Osteocyte (in vitro differentiated cells): Measurements from ENCODE around the gene AREL1. TPM values are rescaled to one million over a fixed set of nuclear protein-coding genes. Genes with fewer than 3 reads are reported as not detected.

ENCODE experiments used
- DNase-seq: peaks from one replicate; pipeline ENCODE4 v3.0.0; 2021; ENCODE audit warnings: mixed read lengths; ENCODE audit not compliant: unreplicated experiment; ENCODE audit errors: extremely low spot score
- H3K27ac Mint-ChIP-seq: one replicate; pipeline ENCODE4 v1.8.0; 2021; ENCODE audit warnings: mild to moderate bottlenecking, mixed read lengths; ENCODE audit not compliant: unreplicated experiment
- H3K27me3 Mint-ChIP-seq: one replicate; pipeline ENCODE4 v1.8.0; 2021; ENCODE audit warnings: mixed read lengths; ENCODE audit not compliant: unreplicated experiment
- H3K36me3 Mint-ChIP-seq: one replicate; pipeline ENCODE4 v1.8.0; 2021; ENCODE audit warnings: mixed read lengths; ENCODE audit not compliant: unreplicated experiment
- H3K4me1 Mint-ChIP-seq: one replicate; pipeline ENCODE4 v1.8.0; 2021; ENCODE audit warnings: mixed read lengths; ENCODE audit not compliant: unreplicated experiment
- H3K4me3 Mint-ChIP-seq: one replicate; pipeline ENCODE4 v1.8.0; 2021; ENCODE audit warnings: mild to moderate bottlenecking, moderate library complexity, mixed read lengths; ENCODE audit not compliant: unreplicated experiment
- H3K9me3 Mint-ChIP-seq: one replicate; pipeline ENCODE4 v1.8.0; 2021; ENCODE audit warnings: mixed read lengths; ENCODE audit not compliant: unreplicated experiment
- total RNA-seq: library from RNA; stranded (reverse); gene quantifications from 2 replicates; pipeline ENCODE4 v1.2.1, GENCODE V29; 2021
- TF ChIP-seq, protein P1 (sequence below): fragments of 200-600 bp; sonication (generic); IDR thresholded peaks from 2 replicates; pipeline ENCODE4 v1.5.0; 2021; ENCODE audit warnings: antibody characterized with exemption, mild to moderate bottlenecking, moderate library complexity

Gene AREL1
- total RNA-seq, 1 donor from 2014 or later: 45.6 TPM

DNA sequence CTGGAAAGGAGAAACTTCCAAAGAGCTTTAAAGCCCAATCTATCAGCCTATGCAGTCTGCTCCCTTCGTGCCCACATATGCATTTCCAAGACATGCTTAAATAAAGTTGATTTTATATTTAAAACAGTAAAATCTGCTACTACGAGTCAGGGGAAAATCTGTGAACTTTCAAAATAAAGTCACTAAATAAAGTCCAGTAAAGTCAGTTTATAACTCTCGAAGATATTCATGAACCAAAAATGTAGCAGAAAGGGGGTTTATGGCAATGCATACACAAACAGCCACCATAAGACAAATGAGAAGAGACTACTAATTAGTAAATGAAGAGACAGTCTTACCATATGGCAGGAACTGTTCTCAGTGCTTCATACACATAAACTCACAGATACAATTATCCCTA, 19.7 kb downstream of the AREL1 start:
- peaks cover 25% of the 10 kb centered on the region for H3K36me3 Mint-ChIP-seq

DNA sequence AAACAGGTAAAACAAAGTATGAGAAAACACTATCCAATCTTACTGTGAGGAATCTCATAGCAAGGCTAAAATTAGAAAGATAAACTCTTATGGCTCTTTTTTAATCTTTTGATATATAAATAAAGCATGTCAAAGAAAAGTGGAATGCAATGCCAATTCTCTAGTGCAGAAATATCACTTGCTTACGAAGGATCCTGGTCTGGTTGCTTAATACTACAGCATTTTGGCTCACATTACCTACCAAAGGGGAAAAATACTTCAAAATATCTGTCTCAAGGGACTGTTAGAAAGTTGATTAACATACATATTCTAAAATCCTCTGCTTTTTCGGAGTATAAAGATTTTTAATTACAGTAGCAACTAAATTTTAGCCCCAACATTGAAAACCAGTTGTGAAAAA, 21.4 kb downstream of the AREL1 start:
- no peak overlapping the region for H3K4me3 Mint-ChIP-seq
- H3K4me1 Mint-ChIP-seq: no peaks in the 10 kb centered on the region
- H3K27me3 Mint-ChIP-seq: no peaks in the 10 kb centered on the region
- TF ChIP-seq, protein P1, sequence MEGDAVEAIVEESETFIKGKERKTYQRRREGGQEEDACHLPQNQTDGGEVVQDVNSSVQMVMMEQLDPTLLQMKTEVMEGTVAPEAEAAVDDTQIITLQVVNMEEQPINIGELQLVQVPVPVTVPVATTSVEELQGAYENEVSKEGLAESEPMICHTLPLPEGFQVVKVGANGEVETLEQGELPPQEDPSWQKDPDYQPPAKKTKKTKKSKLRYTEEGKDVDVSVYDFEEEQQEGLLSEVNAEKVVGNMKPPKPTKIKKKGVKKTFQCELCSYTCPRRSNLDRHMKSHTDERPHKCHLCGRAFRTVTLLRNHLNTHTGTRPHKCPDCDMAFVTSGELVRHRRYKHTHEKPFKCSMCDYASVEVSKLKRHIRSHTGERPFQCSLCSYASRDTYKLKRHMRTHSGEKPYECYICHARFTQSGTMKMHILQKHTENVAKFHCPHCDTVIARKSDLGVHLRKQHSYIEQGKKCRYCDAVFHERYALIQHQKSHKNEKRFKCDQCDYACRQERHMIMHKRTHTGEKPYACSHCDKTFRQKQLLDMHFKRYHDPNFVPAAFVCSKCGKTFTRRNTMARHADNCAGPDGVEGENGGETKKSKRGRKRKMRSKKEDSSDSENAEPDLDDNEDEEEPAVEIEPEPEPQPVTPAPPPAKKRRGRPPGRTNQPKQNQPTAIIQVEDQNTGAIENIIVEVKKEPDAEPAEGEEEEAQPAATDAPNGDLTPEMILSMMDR: no peak
- H3K27ac Mint-ChIP-seq: no peak overlapping the region
- DNase-seq: no peak
- H3K36me3 Mint-ChIP-seq: peaks cover 24% of the 10 kb centered on the region
- H3K9me3 Mint-ChIP-seq: no peaks in the 10 kb centered on the region

More for the DNA sequence above, 19.7 kb downstream of the AREL1 start:
- Mint-ChIP-seq H3K4me1 (no peaks in the 10 kb centered on the region), H3K4me3 (no peak overlapping the region), H3K27me3 (no peaks in the 10 kb centered on the region), H3K9me3 (no peaks in the 10 kb centered on the region), H3K27ac (no peak overlapping the region)
- TF ChIP-seq, protein P1: no peak
- no peak for DNase-seq

DNA sequence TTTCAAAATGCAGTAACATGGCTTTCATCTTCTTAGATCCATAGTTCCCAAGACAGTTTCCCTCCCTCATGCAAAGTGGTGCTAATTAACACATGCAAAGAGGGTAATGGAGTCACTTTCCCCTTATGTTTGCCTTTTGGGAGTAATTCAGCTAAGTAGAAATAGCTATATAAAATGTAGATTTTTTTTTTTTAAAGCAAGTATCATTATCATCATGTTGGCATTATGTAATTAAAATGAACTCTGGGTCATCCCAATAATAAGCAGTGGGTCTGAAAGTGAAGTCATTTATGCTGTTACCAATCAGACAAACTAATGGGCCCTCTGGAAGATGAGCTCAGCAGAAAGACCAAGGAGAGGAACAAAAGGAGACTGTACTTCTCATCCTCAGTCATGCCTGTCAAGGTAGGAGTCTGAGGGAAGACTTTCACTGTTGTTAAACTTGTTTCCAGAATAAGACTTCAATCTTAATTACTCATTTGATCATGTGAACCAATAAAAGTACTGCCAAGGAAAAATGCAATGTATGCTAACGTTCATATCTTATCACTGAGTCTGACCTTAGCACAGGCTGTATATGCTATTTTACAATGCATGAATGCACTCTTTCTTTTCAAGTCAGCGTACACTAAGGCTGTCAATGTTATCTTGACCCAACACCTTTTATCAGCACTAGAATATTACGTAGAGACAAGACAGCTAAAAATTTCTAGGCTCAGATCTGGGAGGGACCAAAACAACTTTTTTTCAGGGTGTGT, 26.8 kb downstream of the AREL1 start:
- Mint-ChIP-seq H3K27ac (no peak overlapping the region), H3K4me3 (no peak overlapping the region), H3K9me3 (no peaks in the 10 kb centered on the region)

DNA sequence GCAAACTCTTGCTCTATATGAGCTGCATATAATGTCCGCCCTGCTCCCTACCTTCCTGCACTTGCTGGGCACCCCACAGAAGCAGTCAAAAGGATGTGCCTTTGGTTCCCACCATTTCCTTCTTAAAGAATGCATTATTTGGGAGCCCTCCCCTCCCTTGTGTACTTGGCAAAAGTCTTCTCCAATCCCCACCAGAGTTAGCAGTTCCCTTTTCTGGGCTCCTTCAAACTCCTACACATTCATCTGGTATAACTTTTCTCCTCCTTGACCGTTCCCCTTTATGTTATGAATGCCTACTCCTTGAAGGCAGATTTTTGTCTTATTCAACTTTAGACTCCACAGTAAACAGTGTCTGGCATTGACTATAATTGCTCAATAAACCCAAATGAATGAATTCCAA, 27.8 kb downstream of the AREL1 start:
- TF ChIP-seq, protein P1: no peak
- H3K27ac Mint-ChIP-seq: no peak overlapping the region
- DNase-seq: no peak
- H3K4me3 Mint-ChIP-seq: no peak overlapping the region
- H3K4me1 Mint-ChIP-seq: no peaks in the 10 kb centered on the region
- no peaks in the 10 kb centered on the region for H3K9me3 Mint-ChIP-seq
- H3K27me3 Mint-ChIP-seq: no peaks in the 10 kb centered on the region
- H3K36me3 Mint-ChIP-seq: peaks cover 47% of the 10 kb centered on the region

More for the DNA sequence above, 26.8 kb downstream of the AREL1 start:
- H3K27me3 Mint-ChIP-seq: no peaks in the 10 kb centered on the region
- TF ChIP-seq, protein P1: no peak
- no peak for DNase-seq
- H3K36me3 Mint-ChIP-seq: peaks cover 50% of the 10 kb centered on the region
- no peaks in the 10 kb centered on the region for H3K4me1 Mint-ChIP-seq

DNA sequence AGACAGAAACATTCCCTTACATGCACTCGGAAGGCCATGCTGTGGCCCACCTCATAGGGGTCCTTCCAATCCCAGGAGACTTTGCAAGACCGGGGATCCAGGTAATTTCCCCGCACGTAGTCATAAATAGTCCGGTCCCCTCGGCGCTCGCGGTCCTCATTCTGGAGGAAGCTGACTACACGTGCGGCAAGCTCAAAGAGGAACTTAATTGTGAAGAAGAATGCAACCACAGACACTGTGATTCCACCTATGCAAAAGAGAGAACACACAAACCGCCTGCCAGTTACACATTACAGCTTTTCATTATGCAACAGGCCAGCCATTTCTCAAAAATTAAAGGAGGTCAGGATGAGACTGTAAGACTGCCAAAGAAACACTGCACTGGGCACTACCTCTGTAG, 28.4 kb downstream of the AREL1 start:
- no peak for DNase-seq
- H3K36me3 Mint-ChIP-seq: peaks cover 47% of the 10 kb centered on the region
- H3K27me3 Mint-ChIP-seq: no peaks in the 10 kb centered on the region
- no peak overlapping the region for H3K4me3 Mint-ChIP-seq
- no peak overlapping the region for H3K27ac Mint-ChIP-seq
- H3K9me3 Mint-ChIP-seq: no peaks in the 10 kb centered on the region
- no peaks in the 10 kb centered on the region for H3K4me1 Mint-ChIP-seq
- TF ChIP-seq, protein P1: no peak
